GM23248 (cell line): Measurements from ENCODE around the gene TMEM200C.

Experiments used
- EZH2 ChIP-seq: fragments of 200-600 bp; sonication (generic); IDR thresholded peaks from 2 replicates; pipeline ENCODE4 v1.6.1; 2018; ENCODE audit warnings: antibody characterized with exemption, mild to moderate bottlenecking; ENCODE audit not compliant: insufficient read depth, poor library complexity, severe bottlenecking
- EZH2phosphoT487 ChIP-seq: fragments of 200-600 bp; sonication (generic); IDR thresholded peaks from 2 replicates; pipeline ENCODE4 v1.6.1; 2018; ENCODE audit warnings: antibody characterized with exemption, moderate library complexity, mild to moderate bottlenecking, low read depth; ENCODE audit not compliant: insufficient read depth

DNA sequence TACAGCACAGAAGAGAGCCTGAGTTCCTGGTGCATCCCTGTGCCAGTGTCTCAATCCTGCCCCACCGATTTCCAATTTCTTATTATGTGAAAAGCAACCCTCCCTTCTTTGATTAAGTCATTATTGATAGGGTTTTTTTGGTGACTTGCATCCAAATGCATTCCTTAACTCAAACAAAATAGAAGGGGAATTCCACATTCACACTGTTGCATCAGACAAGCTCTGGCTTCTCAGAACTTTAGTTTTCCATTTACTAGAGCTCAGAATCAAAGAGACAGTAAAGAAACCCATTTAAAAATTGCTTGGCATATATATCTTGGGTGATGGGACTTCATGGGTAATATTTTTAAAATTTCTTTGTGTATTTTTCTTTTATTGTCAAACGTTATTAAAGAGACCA is 13.8 kb upstream of the TMEM200C start:
- TF ChIP-seq EZH2 (no peak), EZH2phosphoT487 (no peak)
